Stimulated activated CD4-positive, alpha-beta T cell treated with anti-CD3 and anti-CD28 coated beads, TNF-alpha, amount 100 ng/mL, for 48 hours (primary cell): ENCODE results near the gene ADA.
"Not testable (repeated sequence)": the region's sequence is repeated elsewhere in the genome, so short reads cannot be mapped to it uniquely, and the experiment has no call there.

Source experiments
- DNase-seq, 3 donors: peaks; one replicate each; pipeline ENCODE4 v3.0.0-alpha.2; 2020; ENCODE audit warnings: low read depth in 3 of 3

The ADA gene

DNA sequence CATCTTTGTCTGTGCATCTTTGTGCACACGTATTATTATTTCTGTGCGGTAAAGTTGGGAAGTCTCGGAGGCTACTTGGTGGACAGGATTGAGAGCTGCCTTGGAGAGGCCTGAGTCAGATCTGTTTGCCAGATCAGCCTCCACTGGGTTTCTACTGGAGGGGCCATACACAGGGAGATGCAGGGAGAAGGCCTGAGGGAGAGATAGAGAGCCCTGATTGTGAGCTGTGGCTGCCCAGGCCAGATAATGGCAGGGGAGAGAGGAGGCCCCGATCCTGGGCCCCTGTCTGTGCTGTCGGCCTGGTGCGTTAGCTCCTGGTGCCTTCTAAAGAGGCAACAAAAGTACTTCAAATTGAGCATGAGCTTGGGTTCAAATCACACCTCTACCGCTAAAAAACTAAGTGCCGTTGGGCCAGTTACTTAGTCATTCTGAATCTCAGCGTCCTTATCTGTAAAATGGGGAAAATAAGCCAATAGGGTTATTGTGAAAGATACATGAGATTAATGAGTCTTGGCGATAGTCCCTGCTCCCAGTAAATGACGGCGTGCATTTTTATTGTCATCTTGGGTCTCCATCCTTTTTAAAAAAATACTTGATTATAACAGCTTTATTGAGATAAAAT is 27.6 kb upstream of the ADA start:
- DNase-seq: no peak

GRCh38 chr20:44678242-44678641 is 26.7 kb upstream of the ADA start:
- no peak for DNase-seq

- not testable (repeated sequence) for DNase-seq
Measured at GRCh38 chr20:44672318-44672902, 20.9 kb upstream of the ADA start.

DNA sequence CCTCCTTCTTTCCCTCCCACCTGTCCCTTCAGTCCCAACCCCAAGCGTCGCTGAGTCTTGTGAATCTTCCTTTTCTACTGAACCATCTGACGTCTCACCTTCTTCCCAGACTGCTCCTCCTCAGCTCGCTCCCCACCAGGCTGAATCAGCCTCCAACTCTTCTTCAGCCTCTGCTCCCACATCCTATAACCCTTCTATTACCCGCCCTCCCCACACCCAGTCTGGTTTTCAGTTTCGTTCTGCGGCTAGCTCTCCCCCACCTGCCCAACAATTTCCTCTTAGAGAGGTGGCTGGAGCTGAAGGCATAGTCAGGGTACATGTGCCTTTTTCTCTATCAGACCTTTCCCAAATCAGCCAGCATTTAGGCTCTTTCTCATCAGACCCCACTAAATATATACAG is 20.0 kb upstream of the ADA start:
- DNase-seq: peak; percentile 32 to 48 (median 38)

- not testable (repeated sequence) for DNase-seq
Measured at GRCh38 chr20:44670851-44671250, 19.4 kb upstream of the ADA start.

DNA sequence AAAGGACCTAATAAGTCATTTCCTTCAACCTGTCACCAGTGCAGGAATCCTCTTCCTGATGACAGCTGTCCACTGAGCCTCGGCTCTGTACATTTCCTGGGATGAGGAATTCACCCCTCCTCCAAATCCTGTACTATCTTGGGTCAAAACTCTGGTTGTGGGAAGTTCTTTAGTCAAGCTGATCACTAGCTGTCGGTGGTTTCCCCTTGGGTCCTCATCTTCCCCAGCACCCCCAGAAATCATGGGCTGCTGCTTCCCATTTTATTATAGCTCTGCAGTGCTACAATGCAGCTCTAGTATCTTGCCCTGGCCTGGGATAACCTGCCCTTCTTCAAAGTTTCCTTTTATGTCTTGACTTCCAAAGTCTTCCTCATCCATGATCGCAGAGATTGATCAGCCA is 14.6 kb upstream of the ADA start:
- DNase-seq: no peak

DNA sequence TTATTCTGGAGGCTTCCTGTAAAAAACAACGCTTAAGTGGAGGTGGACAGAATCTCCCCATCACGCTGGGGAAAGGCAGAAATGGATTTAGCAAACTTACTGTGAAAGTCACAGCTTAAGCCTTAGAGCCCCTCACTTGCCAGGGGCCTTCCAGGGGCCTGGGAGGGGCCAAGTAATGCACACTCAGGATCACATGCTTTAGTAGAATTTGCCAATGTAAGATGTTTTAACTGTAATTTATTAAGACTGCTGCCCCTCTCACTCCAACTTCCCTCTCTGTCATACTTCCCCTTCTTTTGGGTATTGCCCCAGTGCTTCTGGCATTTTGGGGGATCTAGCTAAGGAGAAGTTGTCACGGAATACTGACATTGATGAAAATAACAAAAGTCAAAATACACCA is 12.6 kb upstream of the ADA start:
- DNase-seq: no peak

- no peak for DNase-seq
Measured at GRCh38 chr20:44662261-44662660, 10.8 kb upstream of the ADA start.

DNA sequence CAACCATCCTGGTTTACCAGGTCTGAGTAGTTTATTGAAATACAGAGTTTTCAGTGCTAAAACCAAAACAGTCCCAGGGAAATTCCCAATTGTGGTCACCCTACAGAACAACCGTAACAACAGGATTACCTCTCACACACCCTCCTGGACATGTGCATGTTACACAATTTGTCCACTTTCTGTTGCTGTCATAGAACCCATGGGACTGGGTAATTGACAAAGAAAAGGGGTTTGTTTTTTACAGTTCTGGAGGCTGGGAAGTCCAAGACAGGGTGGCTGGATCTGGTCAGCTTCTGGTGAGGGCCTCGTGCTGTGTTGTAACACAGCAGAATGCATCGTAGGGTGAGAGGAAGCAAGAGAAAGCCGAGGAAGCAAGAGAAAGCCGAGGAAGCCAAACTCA is 9.1 kb upstream of the ADA start:
- no peak for DNase-seq

GRCh38 chr20:44659931-44660330 is 8.4 kb upstream of the ADA start:
- DNase-seq: no peak

DNA sequence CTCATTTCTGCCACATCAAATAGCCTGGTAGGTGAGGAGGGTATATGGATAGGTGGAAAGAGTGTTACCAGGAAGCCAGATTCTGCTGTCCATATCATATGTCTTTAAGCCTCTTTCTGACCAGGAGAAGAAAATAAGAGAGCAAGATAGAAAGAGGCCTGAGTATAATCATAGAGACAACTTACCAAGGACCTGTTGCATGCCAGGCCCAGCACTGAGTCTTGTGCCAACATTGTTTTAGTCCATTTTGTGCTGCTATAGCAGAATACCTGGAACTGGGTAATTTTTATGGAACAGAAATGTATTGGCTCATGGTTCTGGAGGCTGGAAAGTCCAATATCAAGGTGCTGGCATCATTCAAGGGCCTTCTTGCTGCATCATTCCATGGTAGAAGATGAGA is 7.3 kb upstream of the ADA start:
- no peak for DNase-seq

- DNase-seq: no peak
Measured at GRCh38 chr20:44657875-44658274, 6.4 kb upstream of the ADA start.

DNA sequence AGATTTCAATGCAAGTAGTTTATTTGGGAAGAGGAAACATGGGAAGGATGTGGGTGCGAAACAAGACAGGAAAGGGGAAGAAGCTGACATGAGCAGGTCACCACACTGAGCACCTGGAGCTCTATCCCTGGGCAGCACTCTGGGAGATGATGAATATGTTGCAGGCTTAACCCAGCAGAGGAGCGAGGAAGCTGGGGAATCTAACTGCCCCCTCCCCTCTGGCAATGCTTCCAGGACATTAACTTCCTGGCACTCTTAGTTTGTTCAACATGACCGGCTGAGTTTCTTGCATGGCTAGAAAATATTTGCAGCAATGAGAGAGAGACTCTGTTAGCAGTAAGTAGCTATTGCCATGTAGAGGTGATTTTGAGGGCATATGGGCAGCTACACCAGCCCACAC is 4.9 kb upstream of the ADA start:
- DNase-seq: no peak

DNA sequence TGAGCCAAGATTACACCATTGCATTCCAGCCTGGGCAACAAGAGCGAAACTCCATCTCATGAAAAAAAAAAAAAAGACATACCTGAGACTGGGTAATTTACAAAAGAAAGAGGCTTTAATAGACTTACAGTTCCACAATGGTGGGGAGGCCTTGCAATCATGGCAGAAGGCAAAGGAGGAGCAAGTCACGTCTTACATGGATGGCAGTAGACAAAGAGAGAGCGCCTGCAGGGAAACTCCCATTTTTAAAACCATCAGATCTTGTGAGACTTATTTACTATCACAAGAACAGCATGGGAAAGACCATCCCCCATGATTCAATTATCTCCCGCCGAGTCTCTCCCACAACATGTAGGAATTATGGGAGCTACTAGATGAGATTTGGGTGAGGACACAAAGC is 2.7 kb upstream of the ADA start:
- DNase-seq: not testable (repeated sequence)

- no peak for DNase-seq
Measured at GRCh38 chr20:44653546-44653945, 2.0 kb upstream of the ADA start.

- no peak for DNase-seq
Measured at GRCh38 chr20:44651434-44651683, 140 bp downstream of the ADA start.

GRCh38 chr20:44650771-44651433 is 597 bp downstream of the ADA start:
- DNase-seq: no peak

DNA sequence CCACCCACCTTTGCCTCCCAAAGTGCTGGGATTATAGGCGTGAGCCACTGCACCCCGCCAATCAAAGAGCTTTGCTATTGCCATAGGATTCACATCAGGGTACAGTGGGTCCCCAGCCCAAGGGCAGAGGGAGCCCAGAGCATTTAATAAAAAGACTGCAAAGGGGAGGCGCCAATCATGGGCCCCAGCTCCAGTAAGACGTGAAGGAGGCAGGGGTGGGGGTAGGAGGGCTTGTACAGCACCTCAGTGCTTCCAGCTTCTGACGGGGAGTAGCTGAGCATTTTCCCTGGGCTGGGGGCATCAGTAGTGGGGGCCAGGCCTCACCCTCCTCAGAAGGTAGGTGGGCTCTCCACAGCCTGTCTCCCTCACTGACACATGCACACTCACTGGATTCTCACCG is 1.5 kb downstream of the ADA start:
- DNase-seq: no peak

GRCh38 chr20:44649126-44649525 is 2.4 kb downstream of the ADA start:
- DNase-seq: no peak

DNA sequence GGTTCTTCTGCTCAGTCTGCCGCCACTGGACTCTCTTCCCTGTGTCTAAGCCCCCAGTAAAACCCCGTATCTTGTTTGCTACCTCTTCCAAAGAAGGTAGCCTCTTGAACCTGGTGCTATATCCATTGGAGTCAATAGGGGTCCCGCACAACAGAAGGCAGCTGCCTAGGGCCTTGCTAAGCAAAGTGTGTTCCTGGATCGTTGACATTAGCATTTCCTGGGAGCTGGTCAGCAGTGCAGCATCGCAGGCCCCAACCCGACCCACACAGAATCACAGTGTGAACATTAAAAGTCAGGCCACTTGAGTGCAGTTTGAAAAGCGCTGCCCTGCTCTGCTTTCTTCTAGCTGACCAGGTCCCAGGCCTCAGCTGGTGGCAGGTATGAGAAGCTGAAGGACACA is 2.9 kb downstream of the ADA start:
- no peak for DNase-seq

- no peak for DNase-seq
Measured at GRCh38 chr20:44648068-44648467, 3.4 kb downstream of the ADA start.

DNA sequence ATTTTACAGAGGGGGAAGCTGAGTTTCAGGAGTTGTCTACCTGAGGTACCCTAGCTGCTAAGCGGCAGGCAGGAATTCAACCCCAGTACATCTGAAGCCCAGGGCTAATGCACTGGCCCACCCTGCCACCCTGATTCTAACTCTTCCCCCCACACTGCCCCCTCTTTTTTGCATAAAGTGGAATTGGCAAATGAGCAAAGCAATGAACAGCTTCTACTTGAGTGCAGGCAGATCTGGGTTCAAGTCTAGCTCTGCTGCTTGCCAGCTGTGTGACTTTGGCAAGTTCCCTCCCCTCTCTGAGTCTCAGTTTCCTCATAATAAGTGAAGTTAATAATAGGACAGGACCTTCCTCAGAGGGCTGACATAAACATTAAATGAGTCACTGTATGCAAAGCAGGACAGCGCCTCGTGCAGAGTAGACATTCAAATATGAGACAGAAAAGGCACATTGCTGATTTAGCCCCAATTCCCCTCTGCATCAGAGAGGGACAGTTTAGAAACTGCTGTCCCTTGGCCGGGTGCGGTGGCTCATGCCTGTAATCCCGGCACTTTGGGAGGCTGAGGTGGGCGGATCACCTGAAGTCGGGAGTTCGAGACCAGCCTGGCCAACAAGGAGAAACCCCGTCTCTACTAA is 4.7 kb downstream of the ADA start:
- no peak for DNase-seq

DNA sequence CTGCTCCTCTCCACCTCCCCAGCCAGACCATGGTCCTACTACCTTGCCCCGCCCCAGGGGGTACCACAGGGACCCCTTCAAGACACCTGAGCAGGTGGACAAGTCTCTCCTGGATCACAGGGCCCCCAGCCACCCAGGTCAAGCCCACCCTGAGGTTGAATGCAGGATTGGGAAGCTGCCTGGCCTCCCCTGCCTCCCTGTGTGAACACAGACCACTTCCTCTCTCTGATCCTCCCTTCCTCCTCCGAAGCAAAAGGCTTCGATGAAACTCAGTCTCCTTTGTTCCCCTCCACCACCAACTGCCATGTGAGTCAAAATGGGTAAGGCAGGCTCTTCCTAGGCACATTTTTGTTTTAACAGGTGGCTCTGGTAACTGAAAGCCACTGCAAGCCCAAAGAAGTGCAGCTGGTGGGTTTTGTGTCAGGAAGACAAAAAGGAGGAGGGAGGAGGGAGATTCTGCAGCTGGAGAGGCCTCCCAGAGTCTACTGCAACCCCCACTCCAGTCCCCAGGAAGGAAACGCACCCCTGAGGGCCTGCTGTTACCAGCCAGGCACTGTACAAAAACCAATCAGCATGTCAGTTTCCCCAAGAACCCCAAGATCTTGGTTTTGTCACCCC is 5.4 kb downstream of the ADA start:
- DNase-seq: no peak
